ENCODE results near the gene COL15A1. TPM values are rescaled to one million over a fixed set of nuclear protein-coding genes. Genes with fewer than 3 reads are reported as not detected.

The COL15A1 gene
- total and polyA plus RNA-seq, 2 of the 8 experiments (the other 6 are each of a cell fraction or from before 2014, with no cell fraction given) = 0.12 to 0.15 TPM

DNA sequence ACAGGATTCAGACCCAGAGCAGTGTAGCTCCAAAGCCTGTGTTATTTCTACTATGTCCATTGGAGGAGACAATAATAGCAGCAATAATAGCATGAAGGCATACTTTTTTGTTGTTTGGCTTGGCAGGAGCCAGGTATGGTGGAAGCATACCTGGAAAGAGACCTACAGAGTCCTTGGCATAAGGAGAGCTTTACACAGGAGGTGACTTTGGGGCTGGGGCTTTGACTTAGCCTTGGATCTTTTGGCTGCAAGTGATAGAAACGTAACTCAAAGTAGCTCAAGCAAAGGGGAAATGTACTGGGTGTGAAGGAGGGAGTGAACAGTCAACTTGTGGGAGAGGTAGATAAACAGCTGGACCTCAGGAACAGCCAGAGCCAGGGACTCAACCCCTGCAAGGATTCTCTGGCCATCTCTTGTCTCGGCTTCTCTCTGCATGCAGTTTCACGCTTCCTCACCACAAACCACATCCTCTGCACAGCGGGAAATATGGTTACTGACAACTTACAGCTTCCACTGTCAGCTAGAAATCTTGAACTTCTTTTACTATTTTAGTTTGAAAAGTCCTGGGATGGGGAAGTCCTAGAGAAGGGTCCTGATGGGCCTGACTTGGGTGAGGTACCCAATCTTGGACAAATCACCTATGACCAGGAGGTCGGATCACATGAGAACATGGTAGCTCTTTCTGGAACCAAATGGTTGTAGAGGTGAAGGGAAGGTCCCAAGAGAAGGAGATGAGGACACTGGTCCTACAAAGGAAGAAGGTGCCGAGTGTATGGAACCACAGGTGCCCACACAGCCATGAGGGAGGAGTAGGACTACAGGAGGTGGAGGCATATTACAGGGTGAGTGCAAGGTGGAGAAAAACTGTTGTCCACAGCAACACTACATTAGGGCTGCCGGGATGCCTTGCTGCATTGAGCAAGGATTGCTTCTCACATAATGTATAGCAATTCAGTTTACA lies 114.2 kb downstream of the COL15A1 start:
- H3K14ac ChIP-seq (ENCODE audit: insufficient read length) = no peak overlapping the region
- no peak overlapping the region for H3K4ac ChIP-seq (replicated peaks; ENCODE audit: insufficient read length, low read depth, low read length)
- no peaks in the 10 kb centered on the region for H4K20me1 ChIP-seq (replicated peaks in 1 of 2; ENCODE audit: control insufficient read depth in 1 of 2, insufficient read depth in 2 of 2, low read length in 2 of 2)
- H4K91ac ChIP-seq (replicated peaks; ENCODE audit: insufficient read length, low read length) = no peak overlapping the region
- no peak overlapping the region for H4K8ac ChIP-seq (ENCODE audit: extremely low read depth, insufficient read depth, low read length)
- no peaks in the 10 kb centered on the region for H3K36me3 ChIP-seq (ENCODE audit: control insufficient read depth in 2 of 4, insufficient read depth in 4 of 4, low read length in 3 of 4)
- H2BK15ac ChIP-seq (ENCODE audit: low read length) = no peak overlapping the region
- H2BK5ac ChIP-seq (ENCODE audit: low read depth, low read length) = no peak overlapping the region
- H3K56ac ChIP-seq (replicated peaks; ENCODE audit: insufficient read length, low read depth, low read length) = no peak overlapping the region
- no peak overlapping the region for H3K27ac ChIP-seq (ENCODE audit: low read depth, low read length)
- no peak overlapping the region for H2BK12ac ChIP-seq (ENCODE audit: low read depth, low read length)
- WGBS, 2 experiments (ENCODE audit: extremely low coverage in 1 of 2, insufficient coverage in 1 of 2, insufficient read length in 1 of 2, insufficient replicate concordance in 2 of 2, low coverage in 1 of 2, low lambda C conversion rate in 2 of 2, missing lambda C conversion rate in 1 of 2) = 97% methylated on average over 7 of the region's 7 CpGs; no CpG with 5 or more reads in 1 of the 2 experiments
- H3K9me3 ChIP-seq (ENCODE audit: insufficient read depth in 2 of 2, low read depth in 1 of 2, low read length in 1 of 2) = no peaks in the 10 kb centered on the region
- H3K4me2 ChIP-seq (ENCODE audit: insufficient read depth in 1 of 2, low read depth in 2 of 2, low read length in 2 of 2) = no peak overlapping the region
- no peak overlapping the region for H3K4me3 ChIP-seq (ENCODE audit: extremely low read depth in 1 of 4, insufficient read depth in 2 of 4, low read depth in 3 of 4, low read length in 4 of 4)
- TF ChIP-seq CHD2 (IDR thresholded peaks at IDR 0.05; ENCODE audit: low read length) = no peak
- no peak for TF ChIP-seq CHD1 (IDR thresholded peaks at IDR 0.05; ENCODE audit: low read depth, low read length)
- TF ChIP-seq KDM1A (IDR thresholded peaks at IDR 0.05; ENCODE audit: borderline replicate concordance, low read length) = no peak
- no peak overlapping the region for H3K23ac ChIP-seq (ENCODE audit: insufficient read length)
- CTCF ChIA-PET (ENCODE audit: partially characterized antibody) = interaction anchor here (1.1 to 1.8 kb wide), 2 partner anchors 35 to 210 kb away, joined by 3 to 4 read pairs; no protein-coding TSS in a partner anchor
- FAIRE-seq = no peak
- H3K79me1 ChIP-seq (ENCODE audit: low read depth, low read length) = no peaks in the 10 kb centered on the region
- no peak overlapping the region for H2AK5ac ChIP-seq (ENCODE audit: low read depth, low read length)
- no peak overlapping the region for H2BK20ac ChIP-seq (ENCODE audit: low read length)
- DNase-seq (ENCODE audit: low read depth in 1 of 2, low spot score in 2 of 2) = no peak
- no peaks in the 10 kb centered on the region for H3K4me1 ChIP-seq (replicated peaks in 1 of 4; ENCODE audit: control insufficient read depth in 3 of 4, insufficient read depth in 4 of 4, low read length in 3 of 4)
- no peaks in the 10 kb centered on the region for H3K23me2 ChIP-seq (ENCODE audit: low read depth, low read length)
- no peaks in the 10 kb centered on the region for H3K79me2 ChIP-seq (ENCODE audit: control insufficient read depth in 1 of 2, insufficient read depth in 2 of 2, low read length in 2 of 2)
- no peak overlapping the region for H3K18ac ChIP-seq (ENCODE audit: extremely low read depth, low read length)
- no peaks in the 10 kb centered on the region; a peak in 1 of 7 replicates for H3K27me3 ChIP-seq (replicated peaks in 1 of 4; ENCODE audit: control insufficient read depth in 3 of 4, extremely low read depth in 1 of 4, insufficient read depth in 3 of 4, low read length in 3 of 4)
- H4K5ac ChIP-seq (ENCODE audit: insufficient read length, low read depth, low read length) = no peak overlapping the region
- no peak overlapping the region for H3K9ac ChIP-seq (replicated peaks in 1 of 4; ENCODE audit: extremely low read depth in 1 of 4, low read depth in 3 of 4, low read length in 3 of 4)
- H2BK120ac ChIP-seq (replicated peaks; ENCODE audit: low read depth, low read length) = no peak overlapping the region
- POLR2A ChIA-PET (ENCODE audit: partially characterized antibody) = no interaction called here
- no peak overlapping the region for H2AFZ ChIP-seq (ENCODE audit: low read length)

Data from H1 (cell line).